Fibroblast of lung (primary cell): ENCODE measurements around the gene ADAMTS16. TPM values are rescaled to one million over a fixed set of nuclear protein-coding genes. Genes with fewer than 3 reads are reported as not detected.

ENCODE experiments used
- DNase-seq, 2 donors: peaks; one replicate each; pipeline versions ENCODE4 v3.0.0 to v3.0.0-alpha.2; 2010; ENCODE audit warnings: low read depth in 2 of 2
- H2AFZ ChIP-seq: 2 replicates; pipeline ENCODE4 v1.5.1; 2012; ENCODE audit warnings: low read length, control low read depth, inconsistent platforms
- H3K27ac ChIP-seq: 2 replicates; pipeline ENCODE4 v1.5.1; 2011; ENCODE audit warnings: low read length, control low read depth; ENCODE audit not compliant: insufficient read depth
- H3K27me3 ChIP-seq: 2 replicates; pipeline ENCODE4 v1.5.1; 2011; ENCODE audit warnings: mild to moderate bottlenecking, low read length; ENCODE audit not compliant: control insufficient read depth, insufficient read depth
- H3K36me3 ChIP-seq: 2 replicates; pipeline ENCODE4 v1.5.1; 2011; ENCODE audit warnings: low read length; ENCODE audit not compliant: control insufficient read depth, insufficient read depth
- H3K4me1 ChIP-seq: 2 replicates; pipeline ENCODE4 v1.5.1; 2011; ENCODE audit warnings: low read length; ENCODE audit not compliant: control insufficient read depth, insufficient read depth; ENCODE audit errors: extremely low read depth
- H3K4me2 ChIP-seq: 2 replicates; pipeline ENCODE4 v1.5.1; 2011; ENCODE audit warnings: low read length, control low read depth; ENCODE audit not compliant: insufficient read depth; ENCODE audit errors: extremely low read depth
- H3K4me3 ChIP-seq, 4 experiments: fragments of 200-600 bp in 1 of 4; sonication (generic) in 1 of 4; replicated peaks in 1 of 4; 2 replicates each; pipeline ENCODE4 v1.5.1; 2011 to 2016; ENCODE audit warnings: low read length in 4 of 4, low read depth in 3 of 4, mild to moderate bottlenecking in 3 of 4, control low read depth in 2 of 4, inconsistent platforms in 1 of 4, mixed read lengths in 1 of 4; ENCODE audit not compliant: insufficient read depth in 1 of 4; ENCODE audit errors: control extremely low read depth in 1 of 4
- H3K79me2 ChIP-seq: 2 replicates; pipeline ENCODE4 v1.5.1; 2012; ENCODE audit warnings: mild to moderate bottlenecking, low read length, inconsistent platforms; ENCODE audit not compliant: control insufficient read depth, insufficient read depth
- H3K9ac ChIP-seq: 2 replicates; pipeline ENCODE4 v1.5.1; 2011; ENCODE audit warnings: mild to moderate bottlenecking, low read length, control low read depth; ENCODE audit not compliant: insufficient read depth
- H3K9me3 ChIP-seq: 2 replicates; pipeline ENCODE4 v1.5.1; 2012; ENCODE audit warnings: low read depth, low read length; ENCODE audit not compliant: control insufficient read depth, insufficient read depth
- H4K20me1 ChIP-seq: 2 replicates; pipeline ENCODE4 v1.5.1; 2011; ENCODE audit warnings: low read length; ENCODE audit not compliant: control insufficient read depth, insufficient read depth; ENCODE audit errors: extremely low read depth
- EZH2 ChIP-seq: IDR thresholded peaks from 2 replicates; pipeline ENCODE4 v1.5.1; 2012; ENCODE audit warnings: low read length, control low read depth, mild to moderate bottlenecking; ENCODE audit errors: missing control alignments
- polyA plus RNA-seq, 2 donors: library from polyadenylated mRNA; depleted of rRNA in 1 of 2; stranded (reverse) in 1 of 2; unstranded in 1 of 2; fragments of >200 nt; gene quantifications; 2 replicates each; pipeline ENCODE4 v1.2.1, GENCODE V29; 2011 to 2012; ENCODE audit warnings: missing spikeins in 1 of 2
- total RNA-seq: library from RNA; depleted of rRNA; stranded (reverse); fragments of >200 nt; gene quantifications from 2 replicates; pipeline ENCODE4 v1.2.1, GENCODE V29; 2014
- TF ChIP-seq, protein P1 (sequence below), 2 donors: IDR thresholded peaks in 1 of 2; conservative IDR thresholded peaks in 1 of 2; 1 replicate in 1 of 2; 2 replicates in 1 of 2; pipeline ENCODE4 v1.5.1; 2011 to 2012; ENCODE audit warnings: low read length in 2 of 2, control low read depth in 1 of 2, inconsistent platforms in 1 of 2, low read depth in 1 of 2, mild to moderate bottlenecking in 1 of 2

ADAMTS16 gene
- total and polyA plus RNA-seq, 2 donors (not counting 1 experiment from before 2014, with no cell fraction given) = 0.06 to 0.17 TPM

DNA sequence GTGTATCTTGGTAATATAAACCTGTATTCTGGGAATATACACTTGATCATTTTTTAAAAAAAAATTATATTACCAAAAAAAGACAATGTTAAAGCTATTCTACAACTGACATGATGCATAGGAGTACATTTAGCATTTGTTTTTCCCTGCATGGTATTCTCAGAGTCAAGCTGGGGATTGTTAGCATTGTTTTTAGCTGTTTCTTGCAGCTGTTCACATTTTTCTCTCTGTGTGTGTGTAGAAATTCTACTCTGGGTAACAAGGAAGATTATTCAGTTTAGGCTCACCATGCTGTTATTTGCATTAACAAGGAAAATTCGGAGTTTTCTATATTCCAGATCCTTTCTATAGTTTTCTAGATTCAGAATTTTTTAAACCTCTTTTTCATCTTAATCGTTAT, 62.2 kb downstream of the ADAMTS16 start:
- no peaks in the 10 kb centered on the region for H3K9me3 ChIP-seq
- no peak overlapping the region for H2AFZ ChIP-seq
- H3K9ac ChIP-seq = no peak overlapping the region
- H3K27me3 ChIP-seq = no peaks in the 10 kb centered on the region
- no peaks in the 10 kb centered on the region for H3K36me3 ChIP-seq
- no peak for TF ChIP-seq EZH2
- TF ChIP-seq, protein P1, sequence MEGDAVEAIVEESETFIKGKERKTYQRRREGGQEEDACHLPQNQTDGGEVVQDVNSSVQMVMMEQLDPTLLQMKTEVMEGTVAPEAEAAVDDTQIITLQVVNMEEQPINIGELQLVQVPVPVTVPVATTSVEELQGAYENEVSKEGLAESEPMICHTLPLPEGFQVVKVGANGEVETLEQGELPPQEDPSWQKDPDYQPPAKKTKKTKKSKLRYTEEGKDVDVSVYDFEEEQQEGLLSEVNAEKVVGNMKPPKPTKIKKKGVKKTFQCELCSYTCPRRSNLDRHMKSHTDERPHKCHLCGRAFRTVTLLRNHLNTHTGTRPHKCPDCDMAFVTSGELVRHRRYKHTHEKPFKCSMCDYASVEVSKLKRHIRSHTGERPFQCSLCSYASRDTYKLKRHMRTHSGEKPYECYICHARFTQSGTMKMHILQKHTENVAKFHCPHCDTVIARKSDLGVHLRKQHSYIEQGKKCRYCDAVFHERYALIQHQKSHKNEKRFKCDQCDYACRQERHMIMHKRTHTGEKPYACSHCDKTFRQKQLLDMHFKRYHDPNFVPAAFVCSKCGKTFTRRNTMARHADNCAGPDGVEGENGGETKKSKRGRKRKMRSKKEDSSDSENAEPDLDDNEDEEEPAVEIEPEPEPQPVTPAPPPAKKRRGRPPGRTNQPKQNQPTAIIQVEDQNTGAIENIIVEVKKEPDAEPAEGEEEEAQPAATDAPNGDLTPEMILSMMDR (conservative IDR thresholded peaks at IDR 0.05 in 1 of 2, IDR thresholded peaks at IDR 0.05 in 1 of 2; ENCODE audit: low read depth in 1 of 2, low read length in 2 of 2) = no peak
- no peaks in the 10 kb centered on the region for H3K4me1 ChIP-seq
- H3K79me2 ChIP-seq = no peaks in the 10 kb centered on the region
- DNase-seq = no peak
- H4K20me1 ChIP-seq = no peaks in the 10 kb centered on the region
- no peak overlapping the region for H3K27ac ChIP-seq
- H3K4me3 ChIP-seq = no peak overlapping the region
- H3K4me2 ChIP-seq = no peak overlapping the region

DNA sequence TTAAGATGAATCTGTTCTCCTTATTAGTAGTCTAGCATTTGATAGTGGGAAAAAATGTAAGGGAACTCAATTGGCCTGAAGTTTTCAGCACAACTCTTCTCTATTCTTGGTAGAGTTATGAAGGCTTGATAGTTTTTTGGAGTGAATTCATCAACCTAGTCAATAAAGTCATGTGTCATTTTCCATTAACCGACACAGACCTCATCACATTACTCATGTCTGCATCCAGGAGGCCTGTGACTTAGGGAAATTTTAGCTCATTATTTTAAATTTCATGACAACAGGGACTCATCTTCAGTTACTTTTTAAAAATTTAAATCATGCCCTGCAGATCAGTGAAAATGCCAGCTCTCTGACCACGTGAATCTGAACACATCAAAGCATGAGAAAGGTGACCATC, 63.3 kb downstream of the ADAMTS16 start:
- Histone ChIP-seq H2AFZ (no peak overlapping the region), H3K27ac (no peak overlapping the region), H3K27me3 (no peaks in the 10 kb centered on the region), H3K4me1 (no peaks in the 10 kb centered on the region), H3K36me3 (no peaks in the 10 kb centered on the region), H3K9ac (no peak overlapping the region), H3K9me3 (no peaks in the 10 kb centered on the region), H4K20me1 (no peaks in the 10 kb centered on the region), H3K4me2 (no peak overlapping the region), H3K4me3 (no peak overlapping the region), H3K79me2 (no peaks in the 10 kb centered on the region)
- TF ChIP-seq, protein P1 (conservative IDR thresholded peaks at IDR 0.05 in 1 of 2, IDR thresholded peaks at IDR 0.05 in 1 of 2; ENCODE audit: low read depth in 1 of 2, low read length in 2 of 2) = no peak
- no peak for TF ChIP-seq EZH2
- DNase-seq = no peak

DNA sequence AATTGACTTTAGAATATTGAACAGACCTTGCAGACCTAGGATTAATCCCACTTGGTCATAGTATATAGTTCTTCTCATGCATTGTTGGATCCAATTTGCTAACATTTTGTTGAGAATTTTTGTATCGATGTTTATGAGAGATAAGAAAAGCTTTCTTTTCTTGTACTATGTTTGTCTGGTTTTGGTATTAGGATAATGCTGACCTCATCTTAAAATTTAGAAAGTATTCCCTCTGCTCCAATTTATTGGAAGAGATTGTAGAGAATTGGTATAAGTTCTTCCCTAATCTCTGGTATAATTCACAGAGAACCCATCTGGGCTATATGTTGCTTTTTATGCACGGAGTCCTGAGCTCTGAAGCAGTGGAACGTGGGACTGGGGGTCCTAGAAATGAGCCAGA, 67.7 kb downstream of the ADAMTS16 start:
- Histone ChIP-seq H3K27me3 (no peaks in the 10 kb centered on the region), H3K79me2 (no peaks in the 10 kb centered on the region), H2AFZ (no peak overlapping the region), H3K4me1 (no peaks in the 10 kb centered on the region), H3K9me3 (no peaks in the 10 kb centered on the region), H3K4me2 (no peak overlapping the region), H3K4me3 (no peak overlapping the region), H3K36me3 (no peaks in the 10 kb centered on the region), H4K20me1 (no peaks in the 10 kb centered on the region), H3K9ac (no peak overlapping the region), H3K27ac (no peak overlapping the region)
- TF ChIP-seq EZH2 = no peak
- TF ChIP-seq, protein P1 (conservative IDR thresholded peaks at IDR 0.05 in 1 of 2, IDR thresholded peaks at IDR 0.05 in 1 of 2; ENCODE audit: low read depth in 1 of 2, low read length in 2 of 2) = no peak
- DNase-seq = no peak
